ENCODE results near the gene EHD1. TPM values are rescaled to one million over a fixed set of nuclear protein-coding genes. Genes with fewer than 3 reads are reported as not detected.
A peak's percentile ranks its signal among the peaks of the same experiment; 100 is the strongest.

Gene EHD1
- total RNA-seq, 4 donors from 2014 or later: 35.2 to 93.9 (median 42.6) TPM

DNA sequence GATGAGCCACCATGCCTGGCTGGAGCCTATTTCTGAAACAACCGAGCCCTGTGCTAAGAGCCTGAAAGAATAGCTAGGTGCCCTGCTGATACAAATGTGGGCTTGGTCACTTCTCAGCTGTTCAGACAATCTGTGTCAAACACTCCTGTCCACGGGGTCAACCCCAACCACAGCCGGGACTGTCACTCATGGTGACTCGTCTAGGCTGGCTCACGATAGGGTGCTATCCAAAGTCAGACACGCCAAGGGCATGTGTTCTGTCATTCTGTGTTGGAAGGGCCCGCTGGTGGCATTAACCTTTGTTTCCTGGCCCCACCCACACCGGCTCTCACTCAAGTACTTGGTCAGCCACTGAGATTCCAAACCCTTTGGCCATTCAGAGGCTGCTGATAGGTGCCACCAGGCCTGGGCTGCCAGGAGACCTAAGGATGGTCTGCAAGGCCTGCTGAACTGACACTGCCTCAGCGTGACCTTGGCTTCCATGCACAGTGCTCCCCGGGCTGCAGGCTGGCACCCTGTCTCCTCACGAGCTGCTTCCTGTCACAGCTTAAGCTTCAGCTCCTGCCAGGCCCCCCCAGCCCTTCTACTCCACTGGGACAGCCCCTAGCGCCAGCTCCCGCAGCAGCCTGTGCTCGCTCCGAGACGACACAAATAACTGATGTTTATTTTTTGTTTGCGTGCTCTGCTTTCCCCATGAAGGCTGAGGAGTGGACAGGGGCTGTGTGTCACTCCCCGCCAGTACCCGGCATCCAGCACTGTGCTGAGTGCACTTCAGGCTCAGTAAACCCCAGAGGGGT, 19.8 kb downstream of the EHD1 start:
- H3K4me3 ChIP-seq: no peak overlapping the region
- no peak for DNase-seq (ENCODE audit: low spot score in 2 of 2)
- peaks cover 0 to 89% (median 82%) of the 10 kb centered on the region in 4 donors for H3K4me1 ChIP-seq
- H3K27me3 ChIP-seq: no peaks in the 10 kb centered on the region
- H3K36me3 ChIP-seq: peaks cover 2 to 28% (median 5%) of the 10 kb centered on the region in 3 donors
- peak overlapping the region in 3 of 4 donors; percentile 43 to 69 (median 56) for H3K27ac ChIP-seq
- 72 to 75% methylated on average over 19 of the region's 19 CpGs for WGBS, 2 donors
- TF ChIP-seq, protein P1, sequence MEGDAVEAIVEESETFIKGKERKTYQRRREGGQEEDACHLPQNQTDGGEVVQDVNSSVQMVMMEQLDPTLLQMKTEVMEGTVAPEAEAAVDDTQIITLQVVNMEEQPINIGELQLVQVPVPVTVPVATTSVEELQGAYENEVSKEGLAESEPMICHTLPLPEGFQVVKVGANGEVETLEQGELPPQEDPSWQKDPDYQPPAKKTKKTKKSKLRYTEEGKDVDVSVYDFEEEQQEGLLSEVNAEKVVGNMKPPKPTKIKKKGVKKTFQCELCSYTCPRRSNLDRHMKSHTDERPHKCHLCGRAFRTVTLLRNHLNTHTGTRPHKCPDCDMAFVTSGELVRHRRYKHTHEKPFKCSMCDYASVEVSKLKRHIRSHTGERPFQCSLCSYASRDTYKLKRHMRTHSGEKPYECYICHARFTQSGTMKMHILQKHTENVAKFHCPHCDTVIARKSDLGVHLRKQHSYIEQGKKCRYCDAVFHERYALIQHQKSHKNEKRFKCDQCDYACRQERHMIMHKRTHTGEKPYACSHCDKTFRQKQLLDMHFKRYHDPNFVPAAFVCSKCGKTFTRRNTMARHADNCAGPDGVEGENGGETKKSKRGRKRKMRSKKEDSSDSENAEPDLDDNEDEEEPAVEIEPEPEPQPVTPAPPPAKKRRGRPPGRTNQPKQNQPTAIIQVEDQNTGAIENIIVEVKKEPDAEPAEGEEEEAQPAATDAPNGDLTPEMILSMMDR (IDR thresholded peaks at IDR 0.05): no peak
- TF ChIP-seq EP300 (IDR thresholded peaks at IDR 0.05): no peak
- TF ChIP-seq POLR2A (IDR thresholded peaks at IDR 0.05): no peak
- no peaks in the 10 kb centered on the region for H3K9me3 ChIP-seq

DNA sequence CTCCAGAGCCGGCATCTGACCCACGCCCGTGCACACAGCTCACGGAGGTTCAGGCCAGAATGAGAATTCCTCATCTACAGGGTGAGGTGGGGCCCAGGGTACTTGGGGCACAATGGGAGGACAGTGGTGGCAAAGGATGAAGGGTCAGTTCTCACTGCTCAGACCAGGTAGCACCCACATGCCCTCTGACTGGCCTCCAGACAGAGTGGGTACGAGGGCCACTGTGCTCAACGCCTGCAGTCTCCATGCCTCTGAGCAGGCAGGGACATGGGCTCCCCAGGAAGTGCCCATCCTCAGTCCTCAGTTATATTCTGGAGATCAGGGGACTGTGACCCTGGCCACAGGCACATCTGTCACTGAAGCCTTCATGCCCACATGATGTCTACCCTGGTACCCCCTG, 20.9 kb downstream of the EHD1 start:
- peaks cover 2 to 38% (median 5%) of the 10 kb centered on the region in 3 donors for H3K36me3 ChIP-seq
- no peak for DNase-seq (ENCODE audit: low spot score in 2 of 2)
- H3K4me3 ChIP-seq: no peak overlapping the region
- peaks cover 0 to 89% (median 78%) of the 10 kb centered on the region in 4 donors for H3K4me1 ChIP-seq
- H3K27me3 ChIP-seq: no peaks in the 10 kb centered on the region
- no peaks in the 10 kb centered on the region for H3K9me3 ChIP-seq
- no peak for TF ChIP-seq EP300 (IDR thresholded peaks at IDR 0.05)
- TF ChIP-seq POLR2A (IDR thresholded peaks at IDR 0.05): no peak
- TF ChIP-seq, protein P1 (IDR thresholded peaks at IDR 0.05): no peak
- H3K27ac ChIP-seq: peak overlapping the region in 3 of 4 donors; percentile 78 to 82 (median 82)
- 91% methylated on average over 4 to 6 of the region's 6 CpGs for WGBS, 2 donors

DNA sequence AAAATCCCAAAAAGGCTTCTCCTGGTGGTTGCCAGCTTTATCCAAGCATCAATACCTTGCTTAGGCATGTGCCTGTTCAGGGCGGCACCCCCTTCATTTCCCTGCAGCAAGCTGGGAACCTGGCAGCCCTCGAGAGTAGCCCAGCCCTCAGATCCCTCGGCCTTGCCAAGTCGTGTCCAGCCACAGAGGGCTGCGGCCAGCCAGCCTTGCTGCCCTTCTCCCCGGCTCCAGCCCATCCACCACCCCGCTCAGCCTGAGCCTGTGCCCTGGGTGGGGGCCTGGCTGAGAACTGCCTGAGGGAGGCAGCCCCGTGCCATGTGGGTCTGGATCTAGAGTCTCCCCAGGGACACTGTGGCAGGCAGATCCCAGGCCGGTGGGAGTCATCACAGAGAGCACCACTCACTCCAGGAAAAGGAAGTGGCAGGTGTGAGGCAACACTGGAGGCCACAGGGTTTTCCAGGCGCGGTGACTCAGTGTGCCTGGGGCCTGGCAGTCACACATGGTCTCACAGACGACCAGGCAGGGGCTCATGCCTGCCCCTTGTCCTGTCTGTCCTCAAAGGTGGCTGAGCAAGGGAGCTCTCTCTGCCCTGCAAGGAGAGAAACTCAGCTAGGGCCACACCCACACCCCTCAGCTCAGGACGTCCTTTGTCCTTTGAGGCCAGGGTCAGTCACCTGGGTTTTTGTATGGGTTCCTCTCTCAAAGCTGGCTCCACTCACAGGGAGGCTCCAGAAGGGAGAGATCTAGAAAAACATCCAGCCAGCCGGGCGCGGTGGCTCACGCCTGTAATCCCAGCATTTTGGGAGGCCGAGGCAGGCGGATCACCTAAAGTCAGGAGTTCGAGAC, 21.8 kb downstream of the EHD1 start:
- WGBS, 2 donors: 52 to 65% methylated on average over 17 to 19 of the region's 20 CpGs
- TF ChIP-seq POLR2A (IDR thresholded peaks at IDR 0.05) (no peak), EP300 (IDR thresholded peaks at IDR 0.05) (peak in 1 of 2 donors; percentile 48)
- no peak for DNase-seq (ENCODE audit: low spot score in 2 of 2)
- Histone ChIP-seq H3K4me1 (peaks cover 0 to 88% (median 73%) of the 10 kb centered on the region in 4 donors), H3K36me3 (peaks cover 2 to 44% (median 5%) of the 10 kb centered on the region in 3 donors), H3K27me3 (no peaks in the 10 kb centered on the region), H3K9me3 (no peaks in the 10 kb centered on the region), H3K27ac (peak overlapping the region; percentile 61 to 82 (median 80)), H3K4me3 (no peak overlapping the region)

DNA sequence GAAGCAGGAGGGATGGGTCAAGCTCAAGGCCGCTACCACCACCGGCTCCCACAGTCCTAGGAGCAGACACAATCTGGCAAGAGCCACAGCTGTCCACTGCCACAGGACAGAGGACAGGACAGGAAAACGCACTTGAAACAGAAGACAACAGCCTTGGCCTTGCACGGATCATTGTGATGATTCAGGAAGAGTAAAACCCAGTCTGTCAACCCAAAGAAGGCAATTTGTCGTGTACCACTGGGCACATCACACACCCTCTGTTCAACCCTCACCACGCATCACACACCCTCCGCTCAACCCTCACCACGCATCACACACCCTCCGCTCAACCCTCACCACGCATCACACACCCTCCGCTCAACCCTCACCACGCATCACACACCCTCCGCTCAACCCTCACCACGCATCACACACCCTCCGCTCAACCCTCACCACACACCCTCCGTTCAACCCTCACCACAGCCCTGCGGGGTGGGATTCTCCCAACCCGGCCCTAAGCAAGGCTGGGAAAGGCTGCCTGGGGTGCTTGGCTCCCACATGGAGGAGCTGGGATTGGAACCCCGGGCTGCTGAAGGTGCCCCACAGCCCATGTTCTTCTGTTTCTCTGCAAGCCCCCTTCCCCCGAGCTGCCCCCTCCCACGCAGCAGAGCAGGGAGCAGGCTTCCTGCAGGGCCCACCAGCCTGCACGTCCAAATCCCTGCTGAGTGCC, 22.7 kb downstream of the EHD1 start:
- H3K4me1 ChIP-seq: peaks cover 0 to 91% (median 73%) of the 10 kb centered on the region in 4 donors
- no peaks in the 10 kb centered on the region for H3K27me3 ChIP-seq
- no peak for DNase-seq (ENCODE audit: low spot score in 2 of 2)
- no peaks in the 10 kb centered on the region for H3K9me3 ChIP-seq
- 66 to 78% methylated on average over 17 to 22 of the region's 22 CpGs for WGBS, 2 donors
- peaks cover 2 to 44% (median 5%) of the 10 kb centered on the region in 3 donors for H3K36me3 ChIP-seq
- H3K4me3 ChIP-seq: no peak overlapping the region
- TF ChIP-seq POLR2A (IDR thresholded peaks at IDR 0.05) (no peak), EP300 (IDR thresholded peaks at IDR 0.05) (no peak)
- TF ChIP-seq, protein P1 (IDR thresholded peaks at IDR 0.05): no peak
- peak overlapping the region; percentile 61 to 82 (median 80) for H3K27ac ChIP-seq
